ENCODE data around the gene RPN2.

Gene RPN2

DNA sequence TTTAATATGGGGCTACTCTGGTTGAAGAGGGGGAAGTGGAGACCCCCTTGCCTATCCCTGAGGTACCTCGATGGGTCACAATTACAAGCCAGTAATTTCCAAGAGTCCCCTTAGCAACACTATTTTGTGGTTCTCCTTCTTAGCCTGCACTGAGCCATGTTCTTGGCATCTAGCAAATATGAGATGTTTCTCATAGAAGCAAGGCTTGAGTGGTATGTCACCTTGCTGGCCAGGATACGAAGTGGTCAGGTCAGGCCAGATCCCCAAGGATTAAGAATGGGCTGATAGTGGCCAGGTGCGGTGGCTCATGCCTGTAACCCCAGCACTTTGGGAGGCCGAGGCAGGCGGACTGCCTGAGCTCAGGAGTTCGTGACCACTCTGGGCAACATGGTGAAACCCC is 84.6 kb downstream of the RPN2 start:
- Histone ChIP-seq H3K27me3 (ENCODE audit: control insufficient read depth in 1 of 2, insufficient read depth in 2 of 2, low read length in 2 of 2) (no peaks in the 10 kb centered on the region), H3K27ac (ENCODE audit: low read length) (no peak overlapping the region), H3K36me3 (ENCODE audit: control insufficient read depth in 2 of 2, insufficient read depth in 2 of 2, low read length in 2 of 2) (no peaks in the 10 kb centered on the region), H3K9me3 (ENCODE audit: control insufficient read depth in 2 of 2, low read length in 2 of 2) (no peaks in the 10 kb centered on the region), H3K9ac (ENCODE audit: low read length in 2 of 2) (no peak overlapping the region), H3K4me3 (ENCODE audit: low read length in 2 of 2) (no peak overlapping the region), H3K4me1 (ENCODE audit: control insufficient read depth, insufficient read depth, low read length) (peaks cover 2% of the 10 kb centered on the region)

GRCh38 chr20:37265152-37265551 is 86.0 kb downstream of the RPN2 start:
- no peaks in the 10 kb centered on the region for H3K27me3 ChIP-seq (ENCODE audit: control insufficient read depth in 1 of 2, insufficient read depth in 2 of 2, low read length in 2 of 2)
- H3K4me3 ChIP-seq (ENCODE audit: low read length in 2 of 2) = no peak overlapping the region
- no peak overlapping the region for H3K9ac ChIP-seq (ENCODE audit: low read length in 2 of 2)
- H3K27ac ChIP-seq (ENCODE audit: low read length) = no peak overlapping the region
- H3K9me3 ChIP-seq (ENCODE audit: control insufficient read depth in 2 of 2, low read length in 2 of 2) = no peaks in the 10 kb centered on the region
- no peaks in the 10 kb centered on the region for H3K36me3 ChIP-seq (ENCODE audit: control insufficient read depth in 2 of 2, insufficient read depth in 2 of 2, low read length in 2 of 2)
- peaks cover 4% of the 10 kb centered on the region for H3K4me1 ChIP-seq (ENCODE audit: control insufficient read depth, insufficient read depth, low read length)

- H3K4me1 ChIP-seq (ENCODE audit: control insufficient read depth, insufficient read depth, low read length) = peaks cover 4% of the 10 kb centered on the region
- no peak overlapping the region for H3K9ac ChIP-seq (ENCODE audit: low read length in 2 of 2)
- no peak overlapping the region for H3K27ac ChIP-seq (ENCODE audit: low read length)
- no peaks in the 10 kb centered on the region for H3K9me3 ChIP-seq (ENCODE audit: control insufficient read depth in 2 of 2, low read length in 2 of 2)
- H3K4me3 ChIP-seq (ENCODE audit: low read length in 2 of 2) = no peak overlapping the region
- no peaks in the 10 kb centered on the region for H3K36me3 ChIP-seq (ENCODE audit: control insufficient read depth in 2 of 2, insufficient read depth in 2 of 2, low read length in 2 of 2)
- H3K27me3 ChIP-seq (ENCODE audit: control insufficient read depth in 1 of 2, insufficient read depth in 2 of 2, low read length in 2 of 2) = no peaks in the 10 kb centered on the region
These were observed 88.0 kb downstream of the RPN2 start for GRCh38 chr20:37266940-37267666.

DNA sequence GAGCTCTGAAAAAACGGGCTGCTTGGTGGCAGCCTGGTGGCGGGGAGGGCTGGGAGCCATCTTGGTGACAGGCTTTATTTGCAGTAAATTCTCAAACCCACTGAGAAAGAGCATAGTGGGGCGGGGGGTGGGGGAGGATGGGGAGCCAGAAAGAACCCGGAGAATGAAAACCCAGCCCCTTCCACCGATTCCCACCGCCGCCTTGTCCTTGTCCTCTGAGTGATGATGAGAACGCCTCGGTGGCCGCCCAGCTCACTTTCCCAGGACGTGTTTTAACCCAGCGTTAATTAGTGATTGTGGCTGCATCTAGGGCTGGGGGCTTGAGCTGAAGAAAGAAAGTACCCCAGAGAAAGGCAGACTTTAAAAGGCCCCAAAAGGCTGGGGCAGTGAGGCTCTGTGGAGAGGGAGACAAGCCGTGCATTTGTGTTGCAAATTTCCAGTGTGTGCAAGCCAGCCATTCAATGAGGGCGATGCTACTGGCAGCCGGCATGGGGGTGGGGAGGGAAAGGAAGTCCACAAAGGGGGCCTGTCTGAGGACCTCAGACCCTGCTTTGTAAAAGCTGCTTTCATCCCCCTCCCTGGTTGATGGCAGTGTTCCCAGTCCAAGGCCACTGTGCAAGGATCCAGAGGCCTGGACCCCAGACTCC is 88.7 kb downstream of the RPN2 start:
- no peak overlapping the region for H3K9ac ChIP-seq (ENCODE audit: low read length in 2 of 2)

GRCh38 chr20:37270576-37271420 is 91.7 kb downstream of the RPN2 start:
- H3K27me3 ChIP-seq (ENCODE audit: control insufficient read depth in 1 of 2, insufficient read depth in 2 of 2, low read length in 2 of 2) = no peaks in the 10 kb centered on the region
- H3K9ac ChIP-seq (ENCODE audit: low read length in 2 of 2) = no peak overlapping the region
- H3K27ac ChIP-seq (ENCODE audit: low read length) = no peak overlapping the region
- no peak overlapping the region for H3K4me3 ChIP-seq (ENCODE audit: low read length in 2 of 2)
- no peaks in the 10 kb centered on the region for H3K36me3 ChIP-seq (ENCODE audit: control insufficient read depth in 2 of 2, insufficient read depth in 2 of 2, low read length in 2 of 2)
- no peaks in the 10 kb centered on the region for H3K9me3 ChIP-seq (ENCODE audit: control insufficient read depth in 2 of 2, low read length in 2 of 2)
- peaks cover 3% of the 10 kb centered on the region for H3K4me1 ChIP-seq (ENCODE audit: control insufficient read depth, insufficient read depth, low read length)

More for the DNA sequence above, 88.7 kb downstream of the RPN2 start:
- Histone ChIP-seq H3K27me3 (ENCODE audit: control insufficient read depth in 1 of 2, insufficient read depth in 2 of 2, low read length in 2 of 2) (no peaks in the 10 kb centered on the region), H3K9me3 (ENCODE audit: control insufficient read depth in 2 of 2, low read length in 2 of 2) (no peaks in the 10 kb centered on the region), H3K36me3 (ENCODE audit: control insufficient read depth in 2 of 2, insufficient read depth in 2 of 2, low read length in 2 of 2) (no peaks in the 10 kb centered on the region), H3K27ac (ENCODE audit: low read length) (no peak overlapping the region), H3K4me3 (ENCODE audit: low read length in 2 of 2) (no peak overlapping the region), H3K4me1 (ENCODE audit: control insufficient read depth, insufficient read depth, low read length) (peaks cover 4% of the 10 kb centered on the region)

DNA sequence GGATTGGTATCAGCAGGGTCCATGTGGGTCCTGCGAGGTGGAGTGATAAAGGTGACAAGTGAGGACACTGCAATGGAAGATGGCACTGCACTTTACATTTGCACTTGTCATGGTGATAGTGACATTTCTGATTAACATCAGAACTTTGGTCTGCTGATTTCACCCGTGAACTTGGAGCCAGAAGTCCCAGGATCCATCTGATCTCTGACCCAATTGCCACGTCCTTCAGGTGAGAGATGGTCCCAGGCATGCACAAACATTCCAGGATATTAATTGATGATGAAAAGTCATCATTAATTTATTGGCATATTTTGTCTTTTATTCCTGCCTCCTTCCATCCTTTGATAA is 92.3 kb downstream of the RPN2 start:
- Histone ChIP-seq H3K27ac (ENCODE audit: low read length) (no peak overlapping the region), H3K9ac (ENCODE audit: low read length in 2 of 2) (no peak overlapping the region)

DNA sequence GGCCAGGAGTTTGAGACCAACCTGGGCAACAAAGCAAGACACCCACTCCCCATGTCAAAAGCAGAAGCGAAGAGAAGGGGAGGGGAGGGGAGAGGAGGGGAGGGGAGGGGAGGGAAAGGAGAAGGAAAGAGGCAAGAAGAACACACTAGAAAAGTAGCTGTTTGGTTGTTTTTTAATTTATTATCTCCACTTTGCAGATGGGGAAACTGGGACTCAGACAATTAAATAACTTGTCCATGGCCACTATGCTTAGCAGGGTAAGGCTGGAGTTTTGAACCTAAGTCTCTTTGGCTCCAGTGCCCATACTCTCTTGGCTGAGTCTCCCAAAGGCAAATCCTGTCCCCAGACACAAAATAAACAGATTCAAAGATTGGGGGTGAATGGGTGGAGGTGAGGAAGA is 94.9 kb downstream of the RPN2 start:
- no peaks in the 10 kb centered on the region for H3K36me3 ChIP-seq (ENCODE audit: control insufficient read depth in 2 of 2, insufficient read depth in 2 of 2, low read length in 2 of 2)
- H3K4me1 ChIP-seq (ENCODE audit: control insufficient read depth, insufficient read depth, low read length) = peaks cover 10% of the 10 kb centered on the region
- no peak overlapping the region for H3K4me3 ChIP-seq (ENCODE audit: low read length in 2 of 2)
- no peak overlapping the region for H3K9ac ChIP-seq (ENCODE audit: low read length in 2 of 2)
- H3K9me3 ChIP-seq (ENCODE audit: control insufficient read depth in 2 of 2, low read length in 2 of 2) = no peaks in the 10 kb centered on the region
- no peaks in the 10 kb centered on the region for H3K27me3 ChIP-seq (ENCODE audit: control insufficient read depth in 1 of 2, insufficient read depth in 2 of 2, low read length in 2 of 2)
- H3K27ac ChIP-seq (ENCODE audit: low read length) = no peak overlapping the region

More for the DNA sequence above, 92.3 kb downstream of the RPN2 start:
- H3K4me1 ChIP-seq (ENCODE audit: control insufficient read depth, insufficient read depth, low read length) = peaks cover 3% of the 10 kb centered on the region
- no peaks in the 10 kb centered on the region for H3K27me3 ChIP-seq (ENCODE audit: control insufficient read depth in 1 of 2, insufficient read depth in 2 of 2, low read length in 2 of 2)
- H3K9me3 ChIP-seq (ENCODE audit: control insufficient read depth in 2 of 2, low read length in 2 of 2) = no peaks in the 10 kb centered on the region
- no peak overlapping the region for H3K4me3 ChIP-seq (ENCODE audit: low read length in 2 of 2)
- H3K36me3 ChIP-seq (ENCODE audit: control insufficient read depth in 2 of 2, insufficient read depth in 2 of 2, low read length in 2 of 2) = no peaks in the 10 kb centered on the region

DNA sequence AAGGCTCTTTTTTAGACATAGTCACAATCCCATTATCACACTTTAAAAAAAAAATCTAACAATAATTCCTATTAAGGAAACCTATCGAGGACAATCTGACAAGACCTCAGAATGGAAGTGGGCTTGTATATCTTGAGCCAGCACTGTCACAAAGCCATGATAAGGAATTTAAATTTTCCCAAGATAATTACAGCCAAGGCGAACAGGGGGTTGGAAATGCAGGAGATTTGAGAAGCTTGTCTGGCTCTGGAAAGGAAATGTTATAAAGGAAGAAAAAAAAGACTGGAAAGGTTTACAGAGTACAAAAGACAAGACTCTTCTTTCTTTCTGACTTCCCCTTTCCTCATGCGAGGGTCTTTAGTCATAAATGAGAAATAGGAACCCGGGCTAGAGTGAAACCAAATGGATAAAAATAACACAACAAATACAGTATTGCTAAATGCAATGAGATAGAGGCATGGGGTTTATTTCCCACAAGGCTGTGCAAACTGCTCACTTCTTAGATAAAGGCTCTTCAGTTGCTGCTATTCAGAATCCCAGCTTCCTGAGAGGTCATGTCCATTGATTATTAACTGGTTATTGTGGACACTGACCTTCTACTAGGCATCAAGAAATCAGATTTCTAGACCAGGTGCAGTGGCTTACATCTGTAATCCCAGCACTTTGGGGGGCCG is 95.9 kb downstream of the RPN2 start:
- no peaks in the 10 kb centered on the region for H3K36me3 ChIP-seq (ENCODE audit: control insufficient read depth in 2 of 2, insufficient read depth in 2 of 2, low read length in 2 of 2)
- no peaks in the 10 kb centered on the region for H3K27me3 ChIP-seq (ENCODE audit: control insufficient read depth in 1 of 2, insufficient read depth in 2 of 2, low read length in 2 of 2)
- H3K9ac ChIP-seq (ENCODE audit: low read length in 2 of 2) = no peak overlapping the region
- H3K4me3 ChIP-seq (ENCODE audit: low read length in 2 of 2) = no peak overlapping the region
- no peak overlapping the region for H3K27ac ChIP-seq (ENCODE audit: low read length)
- H3K9me3 ChIP-seq (ENCODE audit: control insufficient read depth in 2 of 2, low read length in 2 of 2) = no peaks in the 10 kb centered on the region
- H3K4me1 ChIP-seq (ENCODE audit: control insufficient read depth, insufficient read depth, low read length) = peaks cover 7% of the 10 kb centered on the region

- H3K4me3 ChIP-seq (ENCODE audit: low read length in 2 of 2) = peak overlapping the region in 1 of 2 donors; percentile 29
- no peak overlapping the region for H3K27ac ChIP-seq (ENCODE audit: low read length)
- peaks cover 0 to 2% of the 10 kb centered on the region in 2 donors for H3K27me3 ChIP-seq (ENCODE audit: control insufficient read depth in 1 of 2, insufficient read depth in 2 of 2, low read length in 2 of 2)
- peaks cover 7% of the 10 kb centered on the region for H3K4me1 ChIP-seq (ENCODE audit: control insufficient read depth, insufficient read depth, low read length)
- H3K9me3 ChIP-seq (ENCODE audit: control insufficient read depth in 2 of 2, low read length in 2 of 2) = no peaks in the 10 kb centered on the region
- H3K9ac ChIP-seq (ENCODE audit: low read length in 2 of 2) = no peak overlapping the region
- H3K36me3 ChIP-seq (ENCODE audit: control insufficient read depth in 2 of 2, insufficient read depth in 2 of 2, low read length in 2 of 2) = no peaks in the 10 kb centered on the region
These were observed 97.5 kb downstream of the RPN2 start for GRCh38 chr20:37276494-37277252.

- H3K27ac ChIP-seq (ENCODE audit: low read length) = no peak overlapping the region
- no peaks in the 10 kb centered on the region for H3K36me3 ChIP-seq (ENCODE audit: control insufficient read depth in 2 of 2, insufficient read depth in 2 of 2, low read length in 2 of 2)
These were observed 98.1 kb downstream of the RPN2 start for GRCh38 chr20:37277253-37277593.

More at GRCh38 chr20:37277253-37277593, 98.1 kb downstream of the RPN2 start:
- Histone ChIP-seq H3K9me3 (ENCODE audit: control insufficient read depth in 2 of 2, low read length in 2 of 2) (no peaks in the 10 kb centered on the region), H3K4me3 (ENCODE audit: low read length in 2 of 2) (peak overlapping the region in 1 of 2 donors; percentile 29), H3K27me3 (ENCODE audit: control insufficient read depth in 1 of 2, insufficient read depth in 2 of 2, low read length in 2 of 2) (peaks cover 0 to 2% of the 10 kb centered on the region in 2 donors), H3K9ac (ENCODE audit: low read length in 2 of 2) (no peak overlapping the region), H3K4me1 (ENCODE audit: control insufficient read depth, insufficient read depth, low read length) (peaks cover 7% of the 10 kb centered on the region)

Measured in stomach smooth muscle (tissue), 2 donors.